ENCODE measurements around the gene MRO.
"Not testable (repeated sequence)": the region's sequence is repeated elsewhere in the genome, so short reads cannot be mapped to it uniquely, and the experiment has no call there.

The MRO gene

DNA sequence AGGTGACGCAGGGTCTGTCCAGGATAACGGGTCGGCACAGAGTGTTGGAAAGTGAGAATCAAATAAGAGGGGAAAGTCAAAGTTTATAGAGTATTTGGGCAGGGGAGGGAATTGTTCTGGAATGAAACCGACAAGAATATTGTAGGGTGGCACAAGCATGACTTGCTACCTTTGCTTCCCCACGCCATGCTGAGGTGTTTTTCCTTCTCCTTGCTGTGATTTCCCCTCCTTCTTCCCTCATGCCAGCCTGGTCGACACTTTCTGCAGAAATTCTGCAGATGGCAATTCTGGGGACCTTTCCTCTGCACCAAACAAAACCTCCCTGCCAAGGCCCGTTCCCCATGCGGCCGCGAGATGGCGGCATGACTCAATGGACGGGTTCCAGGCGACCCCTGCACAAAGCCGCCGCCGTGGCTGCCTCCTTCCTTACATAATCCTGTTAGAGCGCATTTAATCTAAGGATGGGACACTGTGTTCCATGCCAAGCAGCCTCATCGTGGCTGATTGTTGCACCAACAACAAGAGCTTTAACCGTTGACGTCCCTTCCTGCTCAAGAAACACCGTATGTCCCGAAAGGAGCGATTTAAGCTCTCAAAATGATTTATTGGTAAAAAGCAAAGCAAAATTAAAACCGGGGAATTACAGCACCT is at the start of gene MRO:
Gene MRO (minus strand): TSS at position 289 of the 651 bp plus-strand sequence. CDS start 10,616 bp downstream, outside the sequence.
- peak; percentile 48 for DNase-seq (ENCODE audit: low spot score)

DNA sequence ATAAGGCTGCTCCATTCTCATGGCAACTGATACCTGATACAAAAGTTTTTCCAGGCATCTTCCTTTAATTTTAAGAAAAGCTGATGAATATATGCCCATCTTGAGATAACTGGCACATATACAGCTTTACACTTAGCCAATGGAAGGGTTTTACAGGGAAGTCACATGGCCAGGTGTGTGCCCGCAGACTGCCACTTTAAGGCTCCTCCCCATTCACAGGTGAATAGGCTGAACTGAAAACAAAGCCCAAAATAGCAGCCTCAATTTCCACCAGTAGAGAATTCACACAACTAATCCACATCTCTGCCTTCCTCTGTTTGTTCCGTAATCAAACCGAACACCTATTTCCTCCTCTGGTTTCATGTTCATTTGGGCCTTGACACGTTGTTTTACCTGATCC is 49.3 kb upstream of the MRO start:
- DNase-seq (ENCODE audit: low spot score) = no peak

DNA sequence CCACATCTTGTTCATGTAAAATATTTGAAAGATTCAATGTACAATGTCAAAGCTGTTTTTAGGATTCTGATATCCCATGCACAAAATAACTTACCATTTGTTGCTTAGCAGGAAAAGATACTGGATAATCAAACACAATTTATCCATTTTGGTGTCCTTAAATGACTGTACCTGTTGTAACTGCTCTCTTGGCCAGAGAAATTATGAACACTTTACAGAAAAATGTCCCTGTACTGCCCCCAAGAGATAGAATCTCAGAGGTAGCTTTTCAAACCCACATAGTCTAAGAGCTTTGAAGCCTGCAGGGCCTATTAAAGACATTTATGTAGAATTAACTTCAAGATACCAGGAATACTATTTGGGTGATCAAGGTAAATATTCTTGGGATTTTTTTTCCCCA is 46.9 kb upstream of the MRO start:
- DNase-seq (ENCODE audit: low spot score) = no peak

DNA sequence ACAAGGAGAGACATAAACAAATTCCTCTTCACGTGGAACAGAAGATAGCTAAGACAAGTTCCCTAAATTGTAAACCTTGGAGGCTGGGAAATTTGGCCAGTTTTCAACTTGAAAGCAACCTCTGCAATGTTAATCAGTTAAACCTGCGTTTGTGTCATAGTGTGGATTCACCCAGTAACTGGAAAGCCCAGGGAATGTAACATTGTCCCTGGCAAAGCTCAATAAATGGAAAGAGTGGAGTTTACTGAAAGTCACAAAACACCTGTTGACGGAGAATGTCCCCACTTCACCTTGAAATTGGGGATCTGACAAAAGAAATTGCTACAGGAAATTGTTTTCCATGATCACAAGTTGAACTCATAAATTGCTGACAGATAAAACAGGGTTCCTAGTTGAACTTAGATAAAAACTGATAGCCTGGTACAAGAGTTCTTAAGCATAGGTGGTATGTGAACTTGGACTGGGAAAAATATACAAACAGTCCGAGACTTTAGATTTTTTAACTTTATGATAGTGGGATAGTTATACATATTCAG is 44.1 kb upstream of the MRO start:
- no peak for DNase-seq (ENCODE audit: low spot score)

DNA sequence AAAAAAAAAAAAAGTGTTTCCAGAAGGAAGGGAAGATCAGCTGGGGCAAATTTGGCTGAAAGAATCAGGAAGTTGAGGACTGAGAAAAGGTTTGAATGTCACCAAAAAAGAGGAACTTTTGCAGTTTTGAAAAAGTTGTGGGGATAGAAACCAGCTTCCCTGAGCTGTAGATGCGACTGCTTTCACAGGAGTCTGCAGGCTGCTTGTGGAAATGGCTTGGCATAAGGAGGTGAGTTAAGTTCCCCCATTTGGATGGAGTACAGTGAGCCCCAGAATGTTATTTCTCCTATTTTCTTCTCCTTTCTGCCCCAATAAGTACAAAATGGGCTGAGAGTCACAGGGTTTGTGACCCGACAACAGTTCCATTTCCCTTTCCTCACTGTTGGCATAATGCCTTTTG is 42.6 kb upstream of the MRO start:
- no peak for DNase-seq (ENCODE audit: low spot score)

DNA sequence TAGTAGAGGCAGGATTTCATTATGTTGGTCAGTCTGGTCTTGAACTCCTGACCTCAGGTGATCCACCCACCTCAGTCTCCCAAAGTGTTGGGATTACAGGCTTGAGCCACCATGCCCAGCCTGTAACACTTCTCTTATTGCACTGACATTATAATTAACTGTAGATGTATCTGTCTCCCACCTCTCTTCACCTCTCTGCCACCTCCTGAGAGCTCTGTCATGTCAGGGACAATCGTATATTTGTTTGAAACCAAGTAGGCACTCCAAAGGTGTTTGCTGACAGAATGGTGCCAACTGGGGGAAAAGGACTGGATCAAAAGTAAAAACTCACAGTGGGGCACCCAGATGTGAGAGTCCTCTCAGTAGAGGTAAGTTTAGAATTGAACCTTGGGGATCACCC is 41.8 kb upstream of the MRO start:
- no peak for DNase-seq (ENCODE audit: low spot score)

DNA sequence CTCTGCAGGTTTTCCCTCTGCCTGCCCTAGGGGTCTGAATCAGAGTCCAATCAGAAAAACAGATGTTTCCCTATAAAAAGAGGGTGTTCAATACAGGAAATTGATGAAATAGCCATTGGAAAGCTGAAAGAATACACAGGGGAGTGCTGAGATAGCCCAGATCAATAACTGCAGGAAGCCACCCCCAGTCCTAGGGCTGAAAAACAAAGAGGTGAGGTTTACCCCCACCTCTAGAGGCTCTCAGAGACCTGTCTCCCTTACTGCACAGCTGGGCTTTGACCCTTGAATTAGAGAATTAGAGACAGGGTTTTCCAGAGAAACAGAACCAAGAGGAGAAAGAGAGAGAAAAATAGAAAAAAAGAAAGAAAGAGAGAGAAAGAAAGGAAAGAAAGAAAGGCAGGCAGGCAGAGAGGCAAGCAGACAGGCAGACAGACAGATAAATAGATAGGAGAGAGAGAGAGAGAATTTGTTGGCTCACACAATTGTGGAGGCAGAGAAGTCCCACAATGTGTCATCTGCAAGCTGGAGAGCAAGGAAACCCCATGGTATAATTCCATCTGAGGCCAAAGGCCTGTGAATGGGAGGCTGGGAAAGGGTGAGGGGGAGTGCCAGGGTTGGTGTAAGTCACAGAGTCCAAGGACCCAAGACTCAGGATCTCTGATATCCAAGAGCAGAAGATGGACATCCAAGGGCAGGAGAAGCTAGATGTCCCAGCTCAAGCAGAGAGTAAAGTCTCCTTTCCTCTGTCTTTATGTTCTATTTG is 40.2 kb upstream of the MRO start:
- DNase-seq (ENCODE audit: low spot score) = no peak

DNA sequence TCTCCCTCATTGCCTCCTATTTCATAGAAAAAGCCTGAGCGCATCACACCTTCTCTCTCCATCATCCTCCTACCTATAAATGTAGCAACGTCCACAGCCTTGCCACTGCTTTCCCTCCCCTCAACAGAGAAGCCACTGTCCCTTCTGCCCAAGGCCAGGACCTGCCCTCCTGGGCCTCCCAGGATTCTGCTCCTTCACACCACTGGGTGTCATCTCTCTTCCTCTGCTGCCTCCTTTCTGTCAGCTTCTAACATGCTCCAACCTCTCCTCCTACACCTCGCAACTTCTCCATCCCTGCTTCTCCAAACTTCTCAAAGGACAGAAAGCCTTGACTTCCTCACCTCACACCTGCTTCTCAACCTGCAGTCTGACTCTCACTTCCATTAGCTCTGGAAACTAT is 37.9 kb upstream of the MRO start:
- DNase-seq (ENCODE audit: low spot score) = no peak

DNA sequence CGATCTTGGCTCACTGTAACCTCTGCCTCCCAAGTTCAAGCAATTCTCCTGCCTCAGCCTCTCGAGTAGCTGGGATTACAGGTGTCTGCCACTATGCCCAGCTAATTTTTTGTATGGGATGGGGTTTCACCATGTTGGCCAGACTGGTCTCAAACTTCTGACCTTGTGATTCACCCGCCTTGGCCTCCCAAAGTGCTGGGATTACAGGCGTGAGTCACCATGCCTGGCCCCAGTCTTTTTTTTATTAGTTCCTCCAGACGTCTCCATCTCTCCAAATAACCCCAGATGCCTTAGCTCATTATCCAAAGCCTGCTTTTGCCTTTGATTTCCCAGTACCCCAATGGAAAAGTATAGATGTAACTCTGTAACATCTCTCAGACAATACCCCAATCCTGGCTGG is 37.4 kb upstream of the MRO start:
- DNase-seq (ENCODE audit: low spot score) = not testable (repeated sequence)

DNA sequence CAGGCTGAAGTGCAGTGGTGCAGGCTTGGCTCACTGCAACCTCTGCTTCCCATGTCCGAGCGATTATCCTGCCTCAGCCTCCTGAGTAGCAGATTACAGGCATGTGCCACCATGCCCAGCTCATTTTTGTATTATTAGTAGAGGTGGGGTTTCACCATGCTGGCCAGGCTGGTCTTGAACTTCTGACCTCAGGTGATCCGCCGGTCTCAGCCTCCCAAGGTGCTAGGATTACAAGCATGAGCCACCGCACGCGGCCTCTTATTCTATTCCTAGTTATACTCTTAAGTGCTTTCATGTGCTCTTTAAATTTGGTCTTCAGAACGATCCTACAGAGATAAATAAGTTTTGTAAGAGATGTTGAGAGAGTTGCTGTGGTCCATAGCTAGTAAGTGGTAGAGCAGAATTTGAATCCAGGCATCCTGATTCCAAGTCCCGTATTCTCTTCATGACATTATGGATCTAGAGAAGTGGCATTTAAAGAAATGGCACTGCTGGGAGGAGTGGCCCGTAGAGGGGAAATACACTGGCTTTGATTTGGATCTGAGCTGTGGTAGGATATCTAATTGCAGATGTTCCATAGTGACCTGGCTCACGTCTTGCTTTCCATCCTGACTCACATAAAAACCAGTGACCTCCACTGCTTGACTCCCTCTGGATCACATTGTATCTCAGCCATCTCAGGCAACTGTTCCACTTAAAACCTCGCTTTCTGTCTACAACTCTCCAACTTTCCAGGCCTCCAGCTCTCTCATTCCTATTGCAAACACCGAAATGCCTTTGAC is 36.4 kb upstream of the MRO start:
- no peak for DNase-seq (ENCODE audit: low spot score)

DNA sequence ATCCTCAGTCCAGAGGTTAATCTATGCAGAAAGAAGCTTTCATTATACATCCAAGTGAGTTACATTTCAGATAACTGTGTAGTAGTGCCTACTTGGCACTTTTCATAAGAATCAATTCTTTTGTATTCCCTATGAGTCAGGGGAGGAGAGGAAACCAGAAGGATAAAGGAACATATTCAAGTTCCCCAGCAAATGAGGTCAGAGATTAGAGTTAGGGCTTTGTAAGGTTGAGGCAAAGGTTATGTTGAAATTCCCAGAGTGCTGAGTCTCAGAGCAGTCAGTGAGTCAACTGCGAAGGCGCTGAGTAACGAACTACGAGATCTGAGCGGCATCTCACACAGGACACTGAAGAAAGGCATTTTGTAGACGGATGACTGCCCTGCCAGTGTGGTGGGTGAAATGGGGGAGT is 34.1 kb upstream of the MRO start:
- no peak for DNase-seq (ENCODE audit: low spot score)

DNA sequence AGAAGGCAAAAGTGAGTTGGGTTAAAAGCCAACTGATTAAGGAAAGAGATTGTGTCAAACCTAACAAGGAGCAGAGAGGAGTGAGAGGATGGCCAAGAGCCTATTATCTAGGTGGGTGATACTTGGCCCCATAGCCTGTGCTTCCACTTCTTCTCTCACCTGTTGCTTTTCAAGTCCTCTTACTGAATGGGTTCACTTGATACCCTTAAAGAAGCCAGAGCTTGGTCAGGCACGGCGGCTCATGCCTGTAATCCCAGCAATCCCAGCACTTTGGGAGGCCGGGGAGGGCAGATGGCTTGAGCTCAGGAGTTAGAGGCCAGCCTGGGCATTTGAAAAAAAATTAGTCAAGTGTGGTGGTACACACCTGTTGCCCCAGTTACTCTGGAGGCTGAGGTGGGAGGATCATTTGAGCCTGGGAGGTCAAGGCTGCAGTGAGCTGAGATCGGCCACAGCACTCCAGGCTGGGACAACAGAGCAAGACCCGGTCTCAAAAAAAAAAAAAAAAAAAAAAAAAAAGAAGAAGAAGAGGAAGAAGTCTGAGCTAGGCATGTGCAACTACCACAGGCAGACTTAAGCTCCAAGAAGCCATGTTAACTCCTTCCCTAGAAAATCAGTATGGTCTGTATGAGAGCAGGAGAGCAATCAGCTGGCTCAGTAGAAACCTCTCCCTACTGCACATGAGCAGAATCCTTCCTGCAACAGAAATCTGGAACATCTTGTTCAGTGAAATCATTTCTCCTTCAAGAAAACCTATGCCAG is 30.7 kb upstream of the MRO start:
- DNase-seq (ENCODE audit: low spot score) = no peak

DNA sequence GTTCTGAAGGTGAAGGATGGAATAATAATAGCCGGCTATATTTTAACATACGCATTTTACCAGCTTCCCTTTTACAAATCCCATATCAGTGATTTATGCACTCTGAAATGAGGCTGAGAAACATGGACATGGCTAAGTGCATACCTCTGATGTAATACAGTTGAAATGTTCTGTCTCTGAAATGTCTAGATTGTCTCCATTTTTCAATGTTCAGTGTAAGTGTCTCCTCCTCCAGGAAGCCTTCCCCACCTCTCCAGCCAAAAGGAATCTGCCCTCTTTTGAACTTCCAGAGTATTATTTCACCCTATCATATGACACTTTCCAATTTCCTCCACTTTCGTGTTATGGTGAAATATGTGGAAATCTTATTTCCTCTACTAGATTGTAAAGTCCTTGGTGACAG is 29.6 kb upstream of the MRO start:
- no peak for DNase-seq (ENCODE audit: low spot score)

DNA sequence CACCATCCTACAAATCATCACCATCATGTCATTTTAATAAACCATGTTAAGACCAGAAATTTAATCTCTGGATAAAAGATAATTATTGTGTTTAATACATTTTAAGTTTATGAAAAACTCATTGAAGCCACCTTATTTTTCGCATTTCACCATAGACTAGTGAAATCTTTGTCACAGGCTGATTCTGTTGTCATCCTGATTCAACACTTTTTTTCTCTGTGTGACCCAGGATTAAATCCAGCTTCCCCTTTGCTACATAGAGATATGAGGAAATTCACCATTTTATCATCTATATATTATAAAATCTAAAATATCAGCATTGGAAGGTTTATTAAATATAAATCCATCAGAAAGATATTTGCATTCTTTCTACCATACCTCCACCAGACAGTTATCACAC is 29.2 kb upstream of the MRO start:
- DNase-seq (ENCODE audit: low spot score) = no peak

DNA sequence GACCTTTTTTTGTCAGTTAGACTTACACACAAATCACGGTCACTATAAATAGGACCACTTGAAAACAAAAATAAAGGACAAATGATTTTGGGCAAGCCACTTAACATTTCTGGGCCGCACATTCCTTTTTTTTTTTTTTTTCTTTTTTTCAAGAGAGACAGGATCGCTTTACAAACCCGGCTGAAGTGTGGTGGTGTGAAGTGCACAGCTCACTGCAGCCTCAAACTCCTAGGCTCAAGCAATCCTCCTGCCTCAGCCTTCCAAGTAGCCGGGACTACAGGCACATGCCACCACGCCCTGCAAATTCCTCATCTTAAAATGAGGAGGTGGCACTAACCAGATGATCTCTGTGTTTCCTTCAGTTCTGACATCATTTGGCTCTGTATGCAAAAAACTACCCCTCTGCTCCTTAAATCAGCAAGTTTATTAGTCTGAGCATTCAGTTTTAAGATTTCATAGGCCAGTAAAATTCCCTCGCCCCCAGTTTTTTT is 28.3 kb upstream of the MRO start:
- no peak for DNase-seq (ENCODE audit: low spot score)

DNA sequence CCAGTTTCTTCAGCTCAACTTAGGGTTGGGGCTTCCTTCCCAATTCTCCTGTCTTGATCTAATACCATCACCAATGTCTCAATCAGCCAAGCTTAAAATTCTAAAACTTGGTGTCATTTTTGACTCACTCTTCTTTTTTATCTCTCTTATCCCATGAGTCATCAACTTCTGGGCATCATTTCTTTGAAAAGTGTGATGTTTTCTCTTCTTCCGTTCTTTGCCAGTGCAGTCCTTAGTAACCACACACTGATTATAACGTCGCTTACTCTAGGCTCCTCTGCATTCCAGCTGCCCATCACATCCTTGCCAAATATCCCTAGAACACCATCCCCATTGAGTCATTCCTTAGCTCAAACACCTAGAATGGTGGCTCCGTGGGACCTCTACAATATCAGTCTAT is 27.4 kb upstream of the MRO start:
- no peak for DNase-seq (ENCODE audit: low spot score)

DNA sequence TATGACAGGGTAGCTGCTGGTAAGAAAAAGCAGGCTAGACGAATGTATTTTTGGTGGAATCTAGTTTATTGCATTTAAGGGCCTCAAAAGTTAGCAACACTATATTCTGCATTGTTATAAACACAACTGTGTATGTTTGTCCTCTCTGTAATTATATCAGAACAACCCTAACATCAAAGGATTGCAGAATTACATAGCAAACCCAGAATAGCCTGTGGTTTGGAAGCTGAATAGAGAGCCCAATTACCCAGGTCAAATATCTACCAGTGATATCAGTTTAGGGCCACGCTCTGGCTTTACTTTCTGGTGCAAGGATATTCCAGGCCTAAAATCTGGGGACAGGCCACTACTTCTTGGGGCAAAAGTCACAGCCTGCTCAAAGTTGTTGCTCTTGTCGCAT is 25.1 kb upstream of the MRO start:
- DNase-seq (ENCODE audit: low spot score) = no peak

DNA sequence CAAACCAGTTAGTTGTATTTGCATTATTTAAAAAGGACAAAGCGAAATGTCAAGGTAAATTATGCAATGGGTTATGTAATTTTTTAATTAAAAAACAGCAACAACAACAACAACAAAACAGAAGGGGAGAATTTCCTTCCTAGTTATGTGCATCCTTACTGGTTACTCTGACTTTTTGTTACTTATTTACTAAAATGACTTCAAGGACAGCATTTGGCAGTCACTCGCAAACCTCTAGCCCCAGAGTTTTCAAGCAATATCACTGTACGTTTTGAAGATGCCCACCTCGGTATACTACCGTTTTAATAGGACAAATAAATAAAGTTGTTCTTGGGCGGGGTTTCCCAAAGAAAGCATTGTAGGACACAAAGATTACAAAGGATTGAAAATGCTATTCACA is 24.7 kb upstream of the MRO start:
- no peak for DNase-seq (ENCODE audit: low spot score)

DNA sequence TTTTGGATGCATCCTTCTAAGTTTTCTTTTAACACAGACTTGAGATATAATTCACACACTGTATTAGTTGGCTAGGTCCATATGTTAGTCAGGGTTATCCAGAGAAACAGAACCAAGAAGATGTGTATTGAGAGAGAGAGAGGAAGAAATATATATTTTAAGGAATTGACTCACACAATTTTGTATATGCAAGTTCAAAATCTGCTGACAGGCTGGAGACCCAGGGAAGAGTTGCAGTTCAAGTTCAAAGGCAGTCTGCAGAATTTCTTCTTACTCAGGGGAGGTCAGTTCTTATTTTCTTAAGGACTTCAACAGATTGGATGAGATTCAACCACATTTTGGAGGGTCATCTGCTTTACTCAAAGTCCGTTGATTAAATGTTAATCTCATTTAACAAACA is 23.0 kb upstream of the MRO start:
- no peak for DNase-seq (ENCODE audit: low spot score)

DNA sequence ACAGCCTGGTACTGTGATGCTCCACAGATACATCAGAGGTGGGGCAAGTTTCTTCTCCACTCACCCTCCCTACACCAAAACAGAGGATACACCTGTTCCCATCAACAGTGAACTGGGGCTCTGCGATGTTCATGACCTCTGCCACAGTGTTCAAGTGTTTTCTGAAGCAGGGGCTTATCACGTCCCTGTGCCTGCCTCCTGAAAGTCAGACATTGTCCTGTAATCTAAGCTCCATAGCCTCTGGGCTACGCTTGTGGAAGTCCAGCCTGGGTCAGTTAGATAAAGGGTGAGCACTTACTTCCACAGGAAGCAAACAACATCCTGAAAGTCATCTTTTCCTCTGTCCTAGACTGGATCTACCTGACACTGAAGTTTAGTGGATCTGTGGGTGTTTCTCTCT is 20.2 kb upstream of the MRO start:
- no peak for DNase-seq (ENCODE audit: low spot score)

DNA sequence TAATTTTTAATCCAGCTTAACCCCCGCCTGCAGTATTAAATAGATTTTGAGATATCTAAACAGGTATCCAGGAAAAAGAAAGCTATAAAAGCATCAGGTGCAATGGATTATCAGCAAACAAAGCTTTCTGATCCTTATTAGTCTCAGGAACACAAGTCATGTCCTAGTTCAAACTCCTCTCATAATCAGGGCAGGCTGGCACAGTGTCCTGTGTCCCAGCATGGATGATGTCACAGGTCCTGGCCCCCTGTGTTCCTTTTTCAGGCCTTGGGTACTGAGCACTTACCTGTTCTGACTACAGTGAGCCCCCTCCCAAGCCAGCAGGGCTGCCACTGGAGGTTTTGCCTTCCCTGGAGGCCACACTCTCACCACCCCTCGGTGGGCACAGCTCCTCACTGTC is 19.5 kb upstream of the MRO start:
- no peak for DNase-seq (ENCODE audit: low spot score)

DNA sequence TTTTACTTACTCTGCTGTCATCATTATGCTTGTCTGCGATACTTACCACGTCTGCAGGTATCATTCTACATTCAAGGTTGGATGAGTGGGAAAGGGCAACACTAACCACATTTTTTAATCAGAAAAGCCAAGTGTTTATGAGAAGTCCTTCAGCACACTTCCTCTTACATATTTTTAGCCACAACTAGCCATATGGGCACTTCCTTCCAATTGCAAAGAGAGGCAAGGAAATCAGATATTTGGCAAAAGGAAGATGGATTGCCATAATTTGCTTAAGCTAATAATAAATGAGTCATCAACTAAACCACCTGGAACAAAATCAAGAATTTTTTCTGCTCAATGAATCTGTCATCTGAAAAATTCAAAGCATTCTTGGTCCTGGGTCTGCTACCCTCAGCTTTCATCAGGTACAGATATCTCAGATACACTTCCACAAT is 16.7 kb upstream of the MRO start:
- DNase-seq (ENCODE audit: low spot score) = no peak
